Measurements from ENCODE around the gene LOC128125822.

LOC128125822 gene

GRCh38 chr6:63598049-63599036 is 26.1 kb downstream of the LOC128125822 start:
- BruUV-seq (replicated peaks) = no TSS peak
- no peaks in the 10 kb centered on the region for H3K9me2 ChIP-seq (ENCODE audit: insufficient read depth)
- no peaks in the 10 kb centered on the region for H3F3A ChIP-seq (ENCODE audit: insufficient read depth, low read depth)
- H3K27ac ChIP-seq = no peak overlapping the region
- no peaks in the 10 kb centered on the region for H3K36me3 ChIP-seq (ENCODE audit: low read depth)
- ChIA-PET POLR2A (ENCODE audit: unreplicated experiment) (interaction anchor here (0.6 to 0.7 kb wide), 3 partner anchors 10 to 247 kb away, joined by 3 to 4 read pairs (median 3); no protein-coding TSS in a partner anchor), CTCF (interaction anchor here (0.6 to 2.1 kb wide), 8 partner anchors 38 to 246 kb away, joined by 3 to 18 read pairs (median 4); partner anchors contain the start of gene PHF3)
- peak overlapping the region; percentile 84 for H3K4me2 ChIP-seq
- intact Hi-C loops (cut with micrococcal nuclease; ENCODE audit: unreplicated experiment) = loop anchor here (1.0 to 5.0 kb wide), 4 partner anchors 38 to 246 kb away; no protein-coding TSS in a partner anchor
- H3K27me3 ChIP-seq (ENCODE audit: insufficient read depth, low read depth) = no peaks in the 10 kb centered on the region
- H4K20me1 ChIP-seq (ENCODE audit: insufficient read depth) = no peaks in the 10 kb centered on the region
- peak; percentile 89 for TF ChIP-seq CTCF (conservative IDR thresholded peaks at IDR 0.05)
- TF ChIP-seq EZH2 (IDR thresholded peaks at IDR 0.05; ENCODE audit: low read depth) = no peak
- H3K79me2 ChIP-seq (ENCODE audit: low read depth) = no peaks in the 10 kb centered on the region
- H3K4me1 ChIP-seq (replicated peaks; ENCODE audit: insufficient read depth) = peaks cover 7% of the 10 kb centered on the region
- no peaks in the 10 kb centered on the region for H3K9me3 ChIP-seq (ENCODE audit: insufficient read depth, low read depth)
- H3K4me3 ChIP-seq = peak overlapping the region; percentile 57
- DNase-seq = peak; percentile 57 to 66
- H2AFZ ChIP-seq = peak overlapping the region; percentile 80

- intact Hi-C loops (cut with micrococcal nuclease; ENCODE audit: unreplicated experiment) = loop anchor here (2.0 to 5.0 kb wide), 2 partner anchors 38 to 103 kb away; no protein-coding TSS in a partner anchor
- no peaks in the 10 kb centered on the region for H3K9me3 ChIP-seq (ENCODE audit: insufficient read depth, low read depth)
- no peaks in the 10 kb centered on the region for H3F3A ChIP-seq (ENCODE audit: insufficient read depth, low read depth)
- H3K4me2 ChIP-seq = peak overlapping the region; percentile 84; the same call in 1 of the 2 replicates
- H2AFZ ChIP-seq = peak overlapping the region; percentile 80; the same call in 1 of the 2 replicates
- H3K36me3 ChIP-seq (ENCODE audit: low read depth) = no peaks in the 10 kb centered on the region
- H3K4me3 ChIP-seq = no peak overlapping the region
- no TSS peak for BruUV-seq (replicated peaks)
- DNase-seq = no peak
- no peak overlapping the region for H3K27ac ChIP-seq
- peaks cover 7% of the 10 kb centered on the region for H3K4me1 ChIP-seq (replicated peaks; ENCODE audit: insufficient read depth)
- POLR2A ChIA-PET (ENCODE audit: unreplicated experiment) = no interaction called here
- H3K27me3 ChIP-seq (ENCODE audit: insufficient read depth, low read depth) = no peaks in the 10 kb centered on the region
- CTCF ChIA-PET = interaction anchor here (0.6 to 2.1 kb wide), 6 partner anchors 37 to 247 kb away, joined by 3 to 18 read pairs (median 6); partner anchors contain the start of gene PHF3
- no peak for TF ChIP-seq CTCF (conservative IDR thresholded peaks at IDR 0.05)
- TF ChIP-seq EZH2 (IDR thresholded peaks at IDR 0.05; ENCODE audit: low read depth) = no peak
- H4K20me1 ChIP-seq (ENCODE audit: insufficient read depth) = no peaks in the 10 kb centered on the region
- H3K79me2 ChIP-seq (ENCODE audit: low read depth) = no peaks in the 10 kb centered on the region
- H3K9me2 ChIP-seq (ENCODE audit: insufficient read depth) = no peaks in the 10 kb centered on the region
These were observed 27.0 kb downstream of the LOC128125822 start for GRCh38 chr6:63599243-63599642.

GRCh38 chr6:63600136-63600535 is 27.9 kb downstream of the LOC128125822 start:
- H3K9me2 ChIP-seq (ENCODE audit: insufficient read depth) = no peaks in the 10 kb centered on the region
- ChIA-PET CTCF (no interaction called here), POLR2A (ENCODE audit: unreplicated experiment) (no interaction called here)
- intact Hi-C loops (cut with micrococcal nuclease; ENCODE audit: unreplicated experiment) = no loop called here
- H4K20me1 ChIP-seq (ENCODE audit: insufficient read depth) = no peaks in the 10 kb centered on the region
- no peak for DNase-seq
- BruUV-seq (replicated peaks) = no TSS peak
- TF ChIP-seq EZH2 (IDR thresholded peaks at IDR 0.05; ENCODE audit: low read depth) (no peak), CTCF (conservative IDR thresholded peaks at IDR 0.05) (no peak)
- no peaks in the 10 kb centered on the region for H3K79me2 ChIP-seq (ENCODE audit: low read depth)
- no peak overlapping the region for H2AFZ ChIP-seq
- no peaks in the 10 kb centered on the region for H3K27me3 ChIP-seq (ENCODE audit: insufficient read depth, low read depth)
- H3K9me3 ChIP-seq (ENCODE audit: insufficient read depth, low read depth) = no peaks in the 10 kb centered on the region
- no peaks in the 10 kb centered on the region for H3K36me3 ChIP-seq (ENCODE audit: low read depth)
- H3F3A ChIP-seq (ENCODE audit: insufficient read depth, low read depth) = no peaks in the 10 kb centered on the region
- no peak overlapping the region for H3K4me3 ChIP-seq
- H3K4me1 ChIP-seq (replicated peaks; ENCODE audit: insufficient read depth) = peaks cover 7% of the 10 kb centered on the region
- H3K27ac ChIP-seq = no peak overlapping the region
- H3K4me2 ChIP-seq = no peak overlapping the region
